Activated naive CD4-positive, alpha-beta T cell treated with anti-CD3 and anti-CD28 coated beads for 36 hours (primary cell): Measurements from ENCODE around the gene MTG2. TPM values are rescaled to one million over a fixed set of nuclear protein-coding genes. Genes with fewer than 3 reads are reported as not detected.

Experiments used
- CTCF ChIA-PET: fragments of 350-600 bp; sonication (Branson Sonifier 250); formaldehyde crosslinking; loops from one replicate; lab custom pipeline; 2021; ENCODE audit warnings: antibody characterized with exemption; lab: Charles Lee
- DNase-seq: peaks from one replicate; pipeline ENCODE4 v3.0.0-alpha.2; 2020
- H3K27ac Mint-ChIP-seq: one replicate; pipeline ENCODE4 v1.8.0; 2021; ENCODE audit warnings: mild to moderate bottlenecking, mixed read lengths
- H3K27me3 Mint-ChIP-seq: one replicate; pipeline ENCODE4 v1.8.0; 2021; ENCODE audit warnings: low read depth, mixed read lengths
- H3K36me3 Mint-ChIP-seq: one replicate; pipeline ENCODE4 v1.8.0; 2021; ENCODE audit warnings: low read depth, mixed read lengths
- H3K4me1 Mint-ChIP-seq: one replicate; pipeline ENCODE4 v1.8.0; 2021; ENCODE audit warnings: low read depth, mixed read lengths
- H3K4me3 Mint-ChIP-seq: one replicate; pipeline ENCODE4 v1.8.0; 2021; ENCODE audit warnings: mild to moderate bottlenecking, moderate library complexity, mixed read lengths
- H3K9me3 Mint-ChIP-seq: one replicate; pipeline ENCODE4 v1.8.0; 2021; ENCODE audit warnings: mixed read lengths
- intact Hi-C: fragments of 100-400 bp; cut with micrococcal nuclease; formaldehyde crosslinking; loops from one replicate; pipeline ENCODE4 v1.15.1; 2023
- total RNA-seq, 2 experiments: library from RNA; stranded (reverse); gene quantifications; one replicate each; pipeline ENCODE4 v1.2.3, GENCODE V29; 2021

Gene MTG2
- total RNA-seq, 2 experiments from 2014 or later, result 34.3 to 36.4 TPM

DNA sequence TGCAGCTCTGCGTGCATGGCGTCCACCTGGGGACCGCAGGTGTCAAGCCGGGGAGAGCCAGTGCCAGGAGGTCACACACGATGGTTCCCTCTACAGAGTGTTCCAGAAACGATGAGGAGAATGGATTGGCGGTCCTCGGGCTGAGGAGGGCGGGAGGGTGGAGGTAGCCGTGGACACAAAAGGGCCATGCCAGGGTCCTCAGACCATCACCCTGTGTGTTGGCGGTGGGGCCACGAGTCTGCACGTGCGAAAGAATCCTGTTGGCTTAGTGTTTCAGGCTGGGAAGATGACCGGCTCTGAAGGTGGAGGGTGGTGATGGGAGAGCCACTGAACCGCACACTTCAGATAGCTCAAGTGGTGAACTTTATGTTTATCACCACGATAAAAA lies 23.6 kb downstream of the MTG2 start:
- no peak overlapping the region for H3K27ac Mint-ChIP-seq
- no peaks in the 10 kb centered on the region for H3K9me3 Mint-ChIP-seq
- no peak for DNase-seq
- H3K27me3 Mint-ChIP-seq, result no peaks in the 10 kb centered on the region
- intact Hi-C loops, result no loop called here
- H3K4me3 Mint-ChIP-seq, result no peak overlapping the region
- H3K4me1 Mint-ChIP-seq, result no peaks in the 10 kb centered on the region
- CTCF ChIA-PET, result no interaction called here
- no peaks in the 10 kb centered on the region for H3K36me3 Mint-ChIP-seq

DNA sequence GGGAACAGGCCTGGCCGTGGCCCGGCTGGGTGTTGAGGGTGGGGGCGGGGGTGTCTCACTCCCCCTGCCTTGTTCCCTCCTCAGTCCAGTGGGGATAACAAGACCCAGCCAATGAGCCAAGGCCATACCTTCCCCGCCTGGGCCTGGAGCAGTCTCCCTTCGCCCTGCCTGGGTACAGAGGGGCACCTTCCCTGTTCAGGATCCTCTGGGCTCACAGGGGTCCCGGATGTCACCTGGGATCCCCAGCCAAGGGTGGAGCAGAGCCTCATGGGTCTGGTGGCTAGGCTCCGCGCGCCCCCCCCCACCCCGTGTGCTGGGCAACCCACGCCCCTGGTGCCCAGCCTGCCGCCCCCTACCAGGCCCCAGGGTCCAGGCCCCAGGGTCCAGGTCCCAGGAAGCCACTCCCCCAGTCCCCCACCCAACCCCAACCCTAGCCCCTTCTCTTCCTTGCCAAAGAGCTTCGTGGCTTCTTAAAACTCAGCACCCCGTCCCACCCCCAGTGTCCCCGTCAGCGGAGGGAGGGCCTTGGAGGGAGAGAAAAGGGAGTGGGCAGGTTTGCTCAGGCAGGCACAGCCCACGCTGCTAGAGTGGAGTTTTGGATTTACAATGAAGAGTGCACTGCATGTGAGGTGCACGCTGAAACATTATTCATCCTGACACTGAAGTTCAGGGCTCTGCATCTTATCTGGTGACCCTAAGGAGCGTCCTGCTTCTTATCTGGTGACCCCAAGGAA lies 25.4 kb downstream of the MTG2 start:
- CTCF ChIA-PET, result no interaction called here
- Mint-ChIP-seq H3K27ac (no peak overlapping the region), H3K4me1 (no peaks in the 10 kb centered on the region), H3K27me3 (peaks cover 3% of the 10 kb centered on the region), H3K36me3 (no peaks in the 10 kb centered on the region), H3K9me3 (no peaks in the 10 kb centered on the region), H3K4me3 (no peak overlapping the region)
- intact Hi-C loops, result no loop called here
- no peak for DNase-seq

GRCh38 chr20:62208795-62209755 lies 26.2 kb downstream of the MTG2 start:
- H3K4me1 Mint-ChIP-seq, result no peaks in the 10 kb centered on the region
- peaks cover 3% of the 10 kb centered on the region for H3K27me3 Mint-ChIP-seq
- H3K36me3 Mint-ChIP-seq, result no peaks in the 10 kb centered on the region
- H3K4me3 Mint-ChIP-seq, result no peak overlapping the region
- H3K9me3 Mint-ChIP-seq, result no peaks in the 10 kb centered on the region
- intact Hi-C loops, result no loop called here
- H3K27ac Mint-ChIP-seq, result no peak overlapping the region
- no peak for DNase-seq
- CTCF ChIA-PET, result interaction anchor here (0.6 kb wide), 1 partner anchor 52 kb away, joined by 4 read pairs; no protein-coding TSS in a partner anchor

DNA sequence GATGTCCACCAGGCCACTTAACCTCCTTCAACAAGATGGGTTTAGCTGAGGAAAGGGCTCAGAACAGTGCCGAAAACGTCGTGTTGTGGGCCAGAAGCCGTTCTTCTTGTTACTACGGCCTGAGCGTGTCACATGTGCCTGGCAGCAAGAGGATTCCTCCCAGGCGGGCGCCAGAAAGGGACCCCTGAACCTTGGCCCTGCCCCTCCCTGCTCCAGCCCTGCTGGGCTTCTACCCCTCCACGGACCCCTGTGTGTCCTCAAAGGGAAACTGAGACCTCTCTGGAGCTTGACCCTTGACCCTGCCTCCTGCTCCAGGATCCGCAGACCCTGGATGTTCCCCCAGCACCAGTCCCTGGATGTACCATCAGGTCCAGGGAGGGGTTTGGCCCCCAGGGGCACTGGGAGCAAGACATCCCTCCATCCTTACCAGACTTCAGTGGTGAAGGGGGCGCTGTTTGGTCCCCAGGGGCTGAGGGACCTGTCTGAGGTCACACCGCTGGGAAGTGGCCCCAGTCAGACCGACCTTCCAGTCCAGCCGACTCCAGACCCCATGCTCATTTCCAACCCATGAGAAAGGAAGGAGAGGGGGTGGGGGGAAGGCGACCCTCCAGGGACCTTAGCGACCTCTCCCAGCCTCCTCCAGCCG lies 27.1 kb downstream of the MTG2 start:
- Mint-ChIP-seq H3K27ac (no peak overlapping the region), H3K4me1 (no peaks in the 10 kb centered on the region), H3K27me3 (peaks cover 8% of the 10 kb centered on the region), H3K9me3 (no peaks in the 10 kb centered on the region), H3K36me3 (no peaks in the 10 kb centered on the region), H3K4me3 (no peak overlapping the region)
- intact Hi-C loops, result no loop called here
- DNase-seq, result no peak
- CTCF ChIA-PET, result no interaction called here

- H3K4me1 Mint-ChIP-seq, result no peaks in the 10 kb centered on the region
- no peaks in the 10 kb centered on the region for H3K36me3 Mint-ChIP-seq
- DNase-seq, result no peak
- no peak overlapping the region for H3K27ac Mint-ChIP-seq
- intact Hi-C loops, result no loop called here
- no peak overlapping the region for H3K4me3 Mint-ChIP-seq
- H3K9me3 Mint-ChIP-seq, result no peaks in the 10 kb centered on the region
- peaks cover 12% of the 10 kb centered on the region for H3K27me3 Mint-ChIP-seq
- CTCF ChIA-PET, result no interaction called here
Measured at GRCh38 chr20:62210496-62210855, 27.6 kb downstream of the MTG2 start.

DNA sequence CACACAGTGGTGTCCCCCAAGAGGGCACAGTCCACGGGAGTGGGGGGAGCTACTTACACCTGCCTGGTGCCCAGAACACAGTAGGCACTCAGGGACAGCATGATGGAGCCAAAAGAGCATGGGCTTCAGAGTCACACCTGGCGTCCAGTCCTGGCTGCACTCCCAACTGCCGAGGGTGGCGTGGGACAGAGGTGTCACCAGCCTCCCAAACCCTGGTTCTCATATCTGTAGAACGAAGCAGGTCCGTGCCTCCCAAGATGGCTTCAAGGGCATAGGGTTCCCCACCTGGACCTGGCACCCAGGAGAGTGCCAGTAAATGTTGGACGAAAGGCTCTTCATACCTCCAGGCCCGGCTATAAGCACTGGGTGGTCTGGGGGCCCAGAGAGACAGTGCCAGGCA lies 28.4 kb downstream of the MTG2 start:
- Mint-ChIP-seq H3K27ac (no peak overlapping the region), H3K9me3 (no peaks in the 10 kb centered on the region), H3K4me1 (no peaks in the 10 kb centered on the region), H3K36me3 (no peaks in the 10 kb centered on the region), H3K27me3 (peaks cover 12% of the 10 kb centered on the region), H3K4me3 (no peak overlapping the region)
- no peak for DNase-seq
- intact Hi-C loops, result no loop called here
- CTCF ChIA-PET, result no interaction called here

- no peaks in the 10 kb centered on the region for H3K9me3 Mint-ChIP-seq
- H3K27ac Mint-ChIP-seq, result no peak overlapping the region
- H3K27me3 Mint-ChIP-seq, result peaks cover 12% of the 10 kb centered on the region
- no peaks in the 10 kb centered on the region for H3K36me3 Mint-ChIP-seq
- no peak for DNase-seq
- CTCF ChIA-PET, result no interaction called here
- no peak overlapping the region for H3K4me3 Mint-ChIP-seq
- H3K4me1 Mint-ChIP-seq, result no peaks in the 10 kb centered on the region
- intact Hi-C loops, result no loop called here
Measured at GRCh38 chr20:62211769-62212288, 29.0 kb downstream of the MTG2 start.

DNA sequence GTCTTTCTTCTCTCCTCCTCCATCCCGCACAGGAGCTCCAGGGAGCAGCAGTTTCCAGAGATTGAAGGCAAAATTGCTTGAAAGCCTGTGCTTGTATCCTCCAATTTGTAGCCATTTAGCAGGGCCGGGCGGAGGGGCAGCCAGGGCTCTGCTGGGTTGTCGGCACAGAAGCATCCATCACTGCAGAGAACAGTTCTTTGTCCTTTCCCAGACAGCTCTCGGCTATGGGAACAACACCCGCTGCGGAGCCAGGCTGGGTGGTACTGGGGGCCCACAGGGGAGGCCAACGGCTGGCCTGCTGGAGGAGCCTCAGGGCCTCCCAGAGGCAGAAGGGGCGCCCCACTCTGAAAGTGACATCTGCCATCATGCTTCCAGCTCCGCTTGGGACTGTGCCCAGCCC lies 29.5 kb downstream of the MTG2 start:
- no peak overlapping the region for H3K4me3 Mint-ChIP-seq
- no peaks in the 10 kb centered on the region for H3K4me1 Mint-ChIP-seq
- no peak overlapping the region for H3K27ac Mint-ChIP-seq
- H3K36me3 Mint-ChIP-seq, result no peaks in the 10 kb centered on the region
- intact Hi-C loops, result no loop called here
- no peaks in the 10 kb centered on the region for H3K9me3 Mint-ChIP-seq
- CTCF ChIA-PET, result no interaction called here
- no peak for DNase-seq
- H3K27me3 Mint-ChIP-seq, result peaks cover 16% of the 10 kb centered on the region

DNA sequence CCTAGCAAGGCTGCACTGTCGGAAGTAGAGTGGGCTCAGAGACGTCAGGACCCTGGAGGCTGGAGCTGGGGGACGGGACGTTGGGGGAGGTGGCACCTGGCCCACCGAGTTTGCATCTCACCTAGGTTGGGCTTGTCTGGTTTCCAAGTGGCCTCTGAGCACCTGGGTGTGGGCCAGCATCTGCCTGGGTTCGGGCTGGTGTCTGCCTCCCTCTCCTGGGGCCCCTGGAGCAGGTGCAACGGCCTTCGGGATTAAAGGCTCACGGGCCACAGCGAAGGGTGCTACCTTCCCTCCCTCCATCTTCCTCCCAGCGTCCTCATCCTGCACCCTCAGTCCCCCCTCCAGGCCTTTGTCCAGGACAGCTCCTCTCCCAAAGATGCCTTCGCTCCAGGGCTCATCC lies 31.2 kb downstream of the MTG2 start:
- no peak overlapping the region for H3K4me3 Mint-ChIP-seq
- CTCF ChIA-PET, result no interaction called here
- no peaks in the 10 kb centered on the region for H3K4me1 Mint-ChIP-seq
- H3K9me3 Mint-ChIP-seq, result no peaks in the 10 kb centered on the region
- H3K27me3 Mint-ChIP-seq, result peaks cover 26% of the 10 kb centered on the region
- no peak overlapping the region for H3K27ac Mint-ChIP-seq
- no peaks in the 10 kb centered on the region for H3K36me3 Mint-ChIP-seq
- no peak for DNase-seq
- intact Hi-C loops, result no loop called here

DNA sequence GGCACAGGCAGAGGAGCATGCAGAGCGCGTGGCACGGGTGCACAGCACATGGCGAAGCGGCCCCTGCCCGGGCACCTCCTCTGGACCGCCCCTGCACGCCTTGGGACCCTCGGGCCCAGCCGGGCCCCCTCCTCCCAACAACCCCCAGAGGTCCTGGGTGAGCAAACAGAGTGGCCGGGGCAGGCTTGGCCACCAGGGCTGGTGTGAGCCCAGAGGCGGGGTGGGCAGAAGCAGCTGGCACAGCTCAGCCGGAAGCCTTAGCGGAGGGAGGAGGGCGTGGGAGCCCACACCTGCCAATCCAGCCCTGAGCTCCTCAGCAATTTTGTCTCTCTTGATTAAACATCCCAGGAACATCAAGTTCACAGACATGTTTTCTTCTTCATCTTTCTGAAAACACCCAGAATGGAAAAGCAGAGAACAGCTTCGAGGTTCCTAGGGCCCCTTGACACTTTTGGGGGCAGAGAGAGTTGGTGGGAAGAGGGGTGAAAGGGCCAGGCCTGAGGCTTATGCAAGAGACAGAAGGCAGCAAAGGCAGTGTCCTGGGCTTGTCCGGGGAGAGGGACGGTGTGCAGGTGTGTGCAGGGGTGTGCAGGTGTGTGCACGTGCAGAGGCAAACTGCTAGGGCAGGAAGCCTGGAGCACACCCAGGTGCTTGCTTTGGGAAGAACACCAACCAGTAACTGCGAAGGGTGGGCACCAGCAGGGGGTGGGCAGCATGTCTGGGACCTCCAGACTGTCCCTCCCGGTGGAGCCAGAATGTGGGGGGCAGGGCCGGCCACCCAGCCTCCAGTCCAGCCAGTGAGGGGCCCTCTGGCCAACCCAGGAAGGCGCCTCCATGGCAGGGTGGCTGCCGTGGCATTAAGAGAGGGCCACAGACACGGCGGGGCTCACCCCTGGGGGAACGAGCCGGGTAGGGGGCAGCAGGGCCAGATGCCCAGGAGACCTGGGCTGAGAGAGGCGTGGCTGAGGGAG lies 32.5 kb downstream of the MTG2 start:
- no peaks in the 10 kb centered on the region for H3K9me3 Mint-ChIP-seq
- H3K36me3 Mint-ChIP-seq, result no peaks in the 10 kb centered on the region
- no peaks in the 10 kb centered on the region for H3K4me1 Mint-ChIP-seq
- no peak overlapping the region for H3K27ac Mint-ChIP-seq
- CTCF ChIA-PET, result no interaction called here
- intact Hi-C loops, result no loop called here
- DNase-seq, result no peak
- no peak overlapping the region for H3K4me3 Mint-ChIP-seq
- H3K27me3 Mint-ChIP-seq, result peaks cover 28% of the 10 kb centered on the region

DNA sequence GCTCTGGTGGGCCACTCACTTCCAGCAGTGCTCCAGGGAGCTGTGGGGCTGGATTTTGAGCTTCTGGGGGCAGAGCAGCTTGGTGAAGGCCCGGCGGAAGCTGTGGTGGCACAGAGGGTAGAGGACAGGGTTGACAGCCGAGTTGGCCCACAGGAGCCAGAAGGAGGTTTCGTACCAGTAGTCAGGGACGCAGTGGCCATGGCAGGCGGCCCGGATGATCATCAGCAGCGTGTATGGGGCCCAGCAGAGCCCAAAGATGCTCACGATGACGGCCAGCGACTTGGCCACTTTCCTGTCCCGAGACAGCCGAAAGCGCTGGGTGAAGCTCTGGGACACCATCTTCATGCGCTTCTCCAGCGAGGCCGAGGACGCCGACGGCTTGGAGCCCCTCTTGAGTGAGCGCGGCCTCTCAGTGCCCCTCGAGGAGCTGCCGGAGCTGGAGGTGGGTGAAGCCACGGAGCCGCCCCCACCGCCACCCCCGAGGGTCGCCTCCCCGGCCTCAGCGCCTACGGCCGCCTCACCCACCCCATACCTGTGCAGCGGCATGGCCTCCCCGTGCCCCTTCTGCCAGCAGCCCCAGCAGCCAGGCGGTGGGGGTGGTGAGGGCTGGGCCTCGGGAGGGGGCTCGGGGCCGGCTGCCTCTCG lies 33.3 kb downstream of the MTG2 start:
- H3K27me3 Mint-ChIP-seq, result peaks cover 34% of the 10 kb centered on the region
- CTCF ChIA-PET, result no interaction called here
- H3K4me1 Mint-ChIP-seq, result peaks cover 2% of the 10 kb centered on the region
- H3K27ac Mint-ChIP-seq, result no peak overlapping the region
- no peak for DNase-seq
- no peak overlapping the region for H3K4me3 Mint-ChIP-seq
- H3K36me3 Mint-ChIP-seq, result no peaks in the 10 kb centered on the region
- intact Hi-C loops, result no loop called here
- no peaks in the 10 kb centered on the region for H3K9me3 Mint-ChIP-seq
